Stimulated activated CD4-positive, alpha-beta T cell treated with anti-CD3 and anti-CD28 coated beads, Interleukin-2, amount 100 ng/mL, for 4 hours (primary cell): ENCODE data around the gene ACVR1B.

Source experiments
- DNase-seq: peaks from one replicate; pipeline ENCODE4 v3.0.0-alpha.2; 2020; ENCODE audit warnings: low read depth

Gene ACVR1B

GRCh38 chr12:52045794-52046199 is 94.3 kb downstream of the ACVR1B start:
- DNase-seq = no peak
